ENCODE data around the gene ARHGEF40.

The ARHGEF40 gene

DNA sequence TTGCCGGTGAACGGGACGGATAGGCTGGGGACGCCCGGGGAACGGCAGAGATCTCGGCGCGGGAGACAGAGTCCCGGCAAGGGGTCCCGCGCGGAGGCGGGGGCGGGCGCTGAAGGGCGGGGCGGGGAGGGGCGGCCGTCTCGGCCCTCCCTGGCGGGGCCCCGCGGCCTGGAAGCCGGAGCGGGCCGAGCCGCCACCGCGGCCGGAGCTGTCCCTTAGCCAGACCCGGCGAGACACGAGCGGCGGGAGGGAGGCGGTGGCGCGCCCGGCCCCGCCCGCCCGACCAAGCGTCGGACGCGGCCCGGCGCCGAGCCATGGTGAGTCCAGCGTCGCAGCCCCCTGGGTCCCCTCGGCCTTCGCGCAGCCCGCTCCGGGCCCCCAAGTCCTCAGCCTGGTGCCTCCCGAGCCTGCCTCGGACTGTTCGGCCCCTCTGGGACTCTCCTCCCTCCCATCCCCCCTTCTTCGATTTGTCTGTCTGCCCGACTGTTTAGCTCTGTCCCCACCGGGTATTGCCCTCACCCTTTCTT is at the start of gene ARHGEF40:
ARHGEF40 (plus strand) TSS at position 222 of the 527 bp plus-strand sequence; CDS start at position 315, 93 bp downstream.
- TF ChIP-seq, protein P1, sequence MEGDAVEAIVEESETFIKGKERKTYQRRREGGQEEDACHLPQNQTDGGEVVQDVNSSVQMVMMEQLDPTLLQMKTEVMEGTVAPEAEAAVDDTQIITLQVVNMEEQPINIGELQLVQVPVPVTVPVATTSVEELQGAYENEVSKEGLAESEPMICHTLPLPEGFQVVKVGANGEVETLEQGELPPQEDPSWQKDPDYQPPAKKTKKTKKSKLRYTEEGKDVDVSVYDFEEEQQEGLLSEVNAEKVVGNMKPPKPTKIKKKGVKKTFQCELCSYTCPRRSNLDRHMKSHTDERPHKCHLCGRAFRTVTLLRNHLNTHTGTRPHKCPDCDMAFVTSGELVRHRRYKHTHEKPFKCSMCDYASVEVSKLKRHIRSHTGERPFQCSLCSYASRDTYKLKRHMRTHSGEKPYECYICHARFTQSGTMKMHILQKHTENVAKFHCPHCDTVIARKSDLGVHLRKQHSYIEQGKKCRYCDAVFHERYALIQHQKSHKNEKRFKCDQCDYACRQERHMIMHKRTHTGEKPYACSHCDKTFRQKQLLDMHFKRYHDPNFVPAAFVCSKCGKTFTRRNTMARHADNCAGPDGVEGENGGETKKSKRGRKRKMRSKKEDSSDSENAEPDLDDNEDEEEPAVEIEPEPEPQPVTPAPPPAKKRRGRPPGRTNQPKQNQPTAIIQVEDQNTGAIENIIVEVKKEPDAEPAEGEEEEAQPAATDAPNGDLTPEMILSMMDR (IDR thresholded peaks at IDR 0.05; ENCODE audit: insufficient read depth, low read length, poor library complexity, severe bottlenecking): no peak
- Histone ChIP-seq H3K4me3 (replicated peaks; ENCODE audit: low read depth, low read length) (peak within 1 kb of the TSS; percentile 57), H3K36me3 (ENCODE audit: control insufficient read depth, insufficient read depth, low read length) (no peaks in the 10 kb centered on the region), H3K27me3 (replicated peaks; ENCODE audit: control insufficient read depth, insufficient read depth, low read length) (peaks cover 5% of the 10 kb centered on the region)
- DNase-seq (ENCODE audit: extremely low read depth, insufficient read length): no peak

DNA sequence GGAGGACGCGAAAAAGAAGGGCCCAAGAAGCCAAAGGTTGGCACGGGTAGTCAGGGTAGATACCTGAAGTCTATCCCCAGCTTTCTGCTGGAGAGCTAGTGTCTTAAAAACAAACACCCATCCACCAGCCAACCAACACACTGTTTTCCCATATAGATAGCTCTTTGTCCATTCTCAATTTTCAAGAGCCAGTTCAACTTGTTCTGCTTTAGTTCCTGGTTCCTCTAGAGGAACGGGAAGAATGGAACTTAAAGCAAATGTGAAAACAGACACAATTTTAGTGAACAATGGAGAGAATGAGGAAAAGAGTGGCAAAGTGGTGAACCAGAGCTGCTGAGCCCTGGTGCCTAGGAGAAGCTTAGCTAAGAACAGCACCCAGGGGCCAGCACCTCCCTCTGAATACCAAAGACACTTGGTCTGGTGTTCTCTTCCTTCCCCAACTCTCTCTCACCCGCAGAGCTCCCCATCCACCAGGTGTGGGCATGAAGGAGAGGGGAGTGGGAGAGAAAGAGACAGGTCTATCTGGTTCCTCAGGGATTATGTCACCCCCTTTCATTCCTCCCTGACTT is 49.0 kb upstream of the ARHGEF40 start:
- Histone ChIP-seq H3K27me3 (replicated peaks; ENCODE audit: control insufficient read depth, insufficient read depth, low read length) (peaks cover 2% of the 10 kb centered on the region), H3K4me3 (replicated peaks; ENCODE audit: low read depth, low read length) (no peak overlapping the region), H3K36me3 (ENCODE audit: control insufficient read depth, insufficient read depth, low read length) (no peaks in the 10 kb centered on the region)
- TF ChIP-seq, protein P1 (IDR thresholded peaks at IDR 0.05; ENCODE audit: insufficient read depth, low read length, poor library complexity, severe bottlenecking): no peak
- DNase-seq (ENCODE audit: extremely low read depth, insufficient read length): no peak

DNA sequence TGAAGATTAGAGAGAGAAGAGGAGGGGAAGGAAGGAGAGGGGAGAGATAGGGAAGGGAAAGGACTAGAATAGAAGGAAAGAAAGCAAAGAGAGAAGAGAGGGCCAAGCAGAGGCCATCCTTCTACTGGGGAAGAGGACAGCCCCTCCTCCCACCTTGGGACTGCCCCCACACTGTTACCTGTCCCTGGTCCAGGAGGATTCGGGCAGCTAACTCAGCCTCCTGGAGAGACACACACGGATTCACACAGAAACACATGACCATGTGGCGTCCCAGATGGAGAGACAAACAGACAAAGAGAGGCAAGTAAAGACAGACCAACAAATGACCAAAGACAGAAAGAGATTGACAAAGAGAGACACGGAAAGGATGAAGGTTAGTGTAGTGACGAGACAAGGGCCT is 47.4 kb upstream of the ARHGEF40 start:
- TF ChIP-seq, protein P1 (IDR thresholded peaks at IDR 0.05; ENCODE audit: insufficient read depth, low read length, poor library complexity, severe bottlenecking): no peak
- Histone ChIP-seq H3K27me3 (replicated peaks; ENCODE audit: control insufficient read depth, insufficient read depth, low read length) (peaks cover 3% of the 10 kb centered on the region), H3K4me3 (replicated peaks; ENCODE audit: low read depth, low read length) (no peak overlapping the region), H3K36me3 (ENCODE audit: control insufficient read depth, insufficient read depth, low read length) (no peaks in the 10 kb centered on the region)
- DNase-seq (ENCODE audit: extremely low read depth, insufficient read length): no peak

DNA sequence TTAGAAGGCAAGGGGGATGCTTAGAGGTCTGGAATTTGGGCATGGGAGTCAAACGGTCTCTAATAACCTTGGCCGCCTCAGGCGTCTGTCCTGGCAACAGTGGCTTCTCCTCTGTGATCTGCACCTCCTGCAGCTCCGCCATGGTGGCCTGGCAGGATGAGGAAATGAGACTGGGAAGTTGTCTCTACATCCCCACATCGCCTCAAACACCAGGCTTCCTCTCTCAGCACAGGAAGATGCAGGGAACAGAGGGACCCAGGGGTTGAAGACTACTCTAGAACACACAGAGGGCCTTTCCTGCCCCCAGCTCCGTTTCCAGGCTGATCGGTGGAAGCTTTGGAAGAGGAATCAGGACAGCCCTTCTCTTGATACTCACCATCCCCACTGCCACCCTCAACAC is 46.9 kb upstream of the ARHGEF40 start:
- no peaks in the 10 kb centered on the region for H3K36me3 ChIP-seq (ENCODE audit: control insufficient read depth, insufficient read depth, low read length)
- TF ChIP-seq, protein P1 (IDR thresholded peaks at IDR 0.05; ENCODE audit: insufficient read depth, low read length, poor library complexity, severe bottlenecking): no peak
- DNase-seq (ENCODE audit: extremely low read depth, insufficient read length): no peak
- no peak overlapping the region for H3K4me3 ChIP-seq (replicated peaks; ENCODE audit: low read depth, low read length)
- peaks cover 4% of the 10 kb centered on the region for H3K27me3 ChIP-seq (replicated peaks; ENCODE audit: control insufficient read depth, insufficient read depth, low read length)

DNA sequence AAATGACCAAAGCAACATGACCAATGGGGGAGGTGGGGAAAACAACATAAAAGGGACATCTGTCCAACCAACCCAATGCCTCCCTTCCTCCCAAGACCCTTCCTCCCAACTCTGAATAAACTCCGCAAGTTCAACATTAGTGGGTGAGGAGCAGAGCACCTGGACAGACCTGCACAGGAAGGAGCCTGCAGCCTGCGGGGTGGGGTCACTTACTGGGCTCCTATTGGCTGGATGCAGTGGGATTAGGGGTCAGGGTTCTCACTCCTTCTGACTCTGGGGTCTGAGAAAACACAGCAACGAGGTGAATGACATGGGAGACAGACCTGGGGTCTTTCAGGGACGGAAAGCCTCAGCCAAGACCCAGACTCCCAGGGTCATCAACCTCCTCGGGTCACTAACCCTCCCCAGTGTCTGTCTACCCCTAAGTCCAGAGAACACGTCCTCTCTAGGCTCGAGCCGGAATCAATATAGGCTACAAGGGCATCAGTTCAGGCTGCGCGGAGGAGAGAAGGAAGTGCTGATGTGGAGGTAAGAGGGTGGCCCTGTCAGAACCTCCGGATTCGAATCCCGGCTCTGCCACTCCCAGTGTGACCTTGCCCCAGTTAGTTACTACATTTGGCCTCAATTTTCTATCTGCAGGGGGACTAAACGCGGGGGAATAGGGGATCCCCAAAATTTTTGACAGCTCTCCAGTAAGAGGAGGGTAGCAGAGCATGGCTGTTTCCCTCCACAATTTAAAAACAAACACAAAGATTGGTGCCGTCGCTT is 46.1 kb upstream of the ARHGEF40 start:
- no peak for DNase-seq (ENCODE audit: extremely low read depth, insufficient read length)
- H3K27me3 ChIP-seq (replicated peaks; ENCODE audit: control insufficient read depth, insufficient read depth, low read length): peaks cover 4% of the 10 kb centered on the region
- H3K4me3 ChIP-seq (replicated peaks; ENCODE audit: low read depth, low read length): no peak overlapping the region
- TF ChIP-seq, protein P1 (IDR thresholded peaks at IDR 0.05; ENCODE audit: insufficient read depth, low read length, poor library complexity, severe bottlenecking): no peak
- H3K36me3 ChIP-seq (ENCODE audit: control insufficient read depth, insufficient read depth, low read length): no peaks in the 10 kb centered on the region
